Measurements from ENCODE around the gene POMP. TPM values are rescaled to one million over a fixed set of nuclear protein-coding genes. Genes with fewer than 3 reads are reported as not detected.

POMP gene, protein sequence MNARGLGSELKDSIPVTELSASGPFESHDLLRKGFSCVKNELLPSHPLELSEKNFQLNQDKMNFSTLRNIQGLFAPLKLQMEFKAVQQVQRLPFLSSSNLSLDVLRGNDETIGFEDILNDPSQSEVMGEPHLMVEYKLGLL
- 100 to 1,000 TPM; 162 to 188 (median 176) TPM for total RNA-seq

GRCh38 chr13:28658796-28659620, at the start of gene POMP:
TSS of gene POMP (plus strand) at chr13:28659130. CDS start at chr13:28659185, 55 bp downstream.
- Histone ChIP-seq H3K4me3 (peak within 1 kb of the TSS; percentile 77 to 92 (median 86)), H3K9me3 (no peaks in the 10 kb centered on the region), H3K36me3 (peaks cover 0 to 26% of the 10 kb centered on the region in 2 donors), H3K27me3 (no peaks in the 10 kb centered on the region), H3K27ac (peak within 1 kb of the TSS; percentile 93 to 95 (median 95)), H3K4me1 (peaks cover 39 to 42% of the 10 kb centered on the region in 2 donors)
- in situ Hi-C loops (cut with MboI; ENCODE audit: low sequenced_read_pairs in 4 of 4) (loop anchor here in 2 of 4 donors (10.0 to 25.0 kb wide), 2 partner anchors 56 to 522 kb away; partner anchors contain the start of genes PAN3 (in 1 of the 2) and SLC46A3 (in 1 of the 2)), intact Hi-C loops (cut with DNase I; ENCODE audit: low total_unique reads) (loop anchor here (1.0 to 10.0 kb wide), 3 partner anchors 59 to 1404 kb away; partner anchors contain the start of genes PAN3, RPL21 and SLC46A3)
- peak; percentile 97 to 99 for TF ChIP-seq POLR2A (IDR thresholded peaks at IDR 0.05)
- TF ChIP-seq CTCF (IDR thresholded peaks at IDR 0.05 in 4 of 5, conservative IDR thresholded peaks at IDR 0.05 in 1 of 5), result peak in 1 of 5 experiments; percentile 14
- ATAC-seq (peak; percentile 95 to 97), DNase-seq (peak; percentile 86 to 90)

GRCh38 chr13:28609381-28609780, 49.5 kb upstream of the POMP start:
- Histone ChIP-seq H3K4me1 (no peaks in the 10 kb centered on the region), H3K36me3 (no peaks in the 10 kb centered on the region), H3K4me3 (no peak overlapping the region), H3K27ac (no peak overlapping the region), H3K9me3 (no peaks in the 10 kb centered on the region), H3K27me3 (no peaks in the 10 kb centered on the region)
- ATAC-seq, result no peak
- no peak for DNase-seq
- intact Hi-C loops (cut with DNase I; ENCODE audit: low total_unique reads), result no loop called here
- TF ChIP-seq CTCF (IDR thresholded peaks at IDR 0.05 in 4 of 5, conservative IDR thresholded peaks at IDR 0.05 in 1 of 5) (no peak), POLR2A (IDR thresholded peaks at IDR 0.05) (no peak)
- in situ Hi-C loops (cut with MboI; ENCODE audit: low sequenced_read_pairs in 4 of 4), result no loop called here

GRCh38 chr13:28609926-28610325, 49.0 kb upstream of the POMP start:
- Histone ChIP-seq H3K4me3 (no peak overlapping the region), H3K36me3 (no peaks in the 10 kb centered on the region), H3K4me1 (no peaks in the 10 kb centered on the region), H3K27me3 (no peaks in the 10 kb centered on the region), H3K9me3 (no peaks in the 10 kb centered on the region), H3K27ac (no peak overlapping the region)
- in situ Hi-C loops (cut with MboI; ENCODE audit: low sequenced_read_pairs in 4 of 4), result no loop called here
- no peak for ATAC-seq
- no peak for DNase-seq
- intact Hi-C loops (cut with DNase I; ENCODE audit: low total_unique reads), result no loop called here
- TF ChIP-seq CTCF (IDR thresholded peaks at IDR 0.05 in 4 of 5, conservative IDR thresholded peaks at IDR 0.05 in 1 of 5), result no peak
- TF ChIP-seq POLR2A (IDR thresholded peaks at IDR 0.05), result no peak

GRCh38 chr13:28610996-28611395, 47.9 kb upstream of the POMP start:
- DNase-seq (no peak), ATAC-seq (no peak)
- Histone ChIP-seq H3K27me3 (no peaks in the 10 kb centered on the region), H3K4me3 (no peak overlapping the region), H3K9me3 (no peaks in the 10 kb centered on the region), H3K4me1 (no peaks in the 10 kb centered on the region), H3K36me3 (no peaks in the 10 kb centered on the region), H3K27ac (no peak overlapping the region)
- intact Hi-C loops (cut with DNase I; ENCODE audit: low total_unique reads), result no loop called here
- in situ Hi-C loops (cut with MboI; ENCODE audit: low sequenced_read_pairs in 4 of 4), result no loop called here
- TF ChIP-seq POLR2A (IDR thresholded peaks at IDR 0.05), result no peak

DNA sequence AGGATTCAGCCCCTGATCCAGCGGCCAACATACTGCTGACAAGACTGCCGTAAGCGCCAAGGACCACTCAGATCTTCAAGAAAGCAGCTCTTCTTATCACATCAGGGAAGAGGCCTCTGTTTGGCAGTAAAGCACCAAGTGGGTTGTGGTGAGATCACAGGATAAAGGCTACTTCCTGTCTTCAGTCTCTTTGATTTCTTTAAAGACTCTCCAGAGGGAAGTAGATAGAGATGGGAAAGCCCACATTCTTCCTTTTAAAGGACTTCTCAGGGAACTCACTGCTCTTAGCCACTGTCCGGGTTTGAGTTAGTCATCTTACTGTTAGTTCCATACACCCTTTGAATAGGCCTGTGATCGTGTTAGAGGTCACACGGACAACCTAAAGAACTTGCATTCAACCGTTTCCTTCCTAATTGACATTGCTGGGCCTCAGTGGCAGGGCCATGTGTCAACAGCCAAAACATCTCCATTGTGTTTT, 47.2 kb upstream of the POMP start:
- intact Hi-C loops (cut with DNase I; ENCODE audit: low total_unique reads), result no loop called here
- Histone ChIP-seq H3K36me3 (no peaks in the 10 kb centered on the region), H3K27ac (no peak overlapping the region), H3K4me1 (no peaks in the 10 kb centered on the region), H3K4me3 (no peak overlapping the region), H3K27me3 (no peaks in the 10 kb centered on the region), H3K9me3 (no peaks in the 10 kb centered on the region)
- DNase-seq (no peak), ATAC-seq (no peak)
- no peak for TF ChIP-seq CTCF (IDR thresholded peaks at IDR 0.05 in 4 of 5, conservative IDR thresholded peaks at IDR 0.05 in 1 of 5)
- no peak for TF ChIP-seq POLR2A (IDR thresholded peaks at IDR 0.05)
- in situ Hi-C loops (cut with MboI; ENCODE audit: low sequenced_read_pairs in 4 of 4), result no loop called here

All from gastrocnemius medialis (tissue), 4 donors.